Smooth muscle cell (in vitro differentiated cells): ENCODE results near the gene NRIP3. TPM values are rescaled to one million over a fixed set of nuclear protein-coding genes. Genes with fewer than 3 reads are reported as not detected.
"Not testable (repeated sequence)": the region's sequence is repeated elsewhere in the genome, so short reads cannot be mapped to it uniquely, and the experiment has no call there.

Source experiments
- DNase-seq: peaks from one replicate; lab custom pipeline; 2025; ENCODE audit not compliant: unreplicated experiment; lab: John Stamatoyannopoulos, UW
- H2AFZ ChIP-seq: fragments of 200-600 bp; sonication (generic); 2 replicates; pipeline ENCODE4 v1.6.0; 2016; ENCODE audit warnings: antibody characterized with exemption, low read depth, mild to moderate bottlenecking
- H3F3A ChIP-seq: fragments of 200-600 bp; sonication (generic); 2 replicates; pipeline ENCODE4 v1.6.0; 2017; ENCODE audit warnings: antibody characterized with exemption, low read depth
- H3K27ac ChIP-seq: fragments of 200-600 bp; sonication (generic); 2 replicates; pipeline ENCODE4 v1.5.1; 2016; ENCODE audit warnings: low read depth, mild to moderate bottlenecking
- H3K27me3 ChIP-seq: fragments of 200-600 bp; sonication (generic); 2 replicates; pipeline ENCODE4 v1.6.1; 2016; ENCODE audit warnings: low read depth, mild to moderate bottlenecking
- H3K36me3 ChIP-seq: fragments of 200-600 bp; sonication (generic); 2 replicates; pipeline ENCODE4 v1.5.1; 2016; ENCODE audit warnings: low read depth
- H3K4me1 ChIP-seq: fragments of 200-600 bp; sonication (generic); 2 replicates; pipeline ENCODE4 v1.5.1; 2016; ENCODE audit warnings: low read depth
- H3K4me2 ChIP-seq: fragments of 200-600 bp; sonication (generic); 2 replicates; pipeline ENCODE4 v1.6.0; 2016; ENCODE audit warnings: mild to moderate bottlenecking
- H3K4me3 ChIP-seq: fragments of 200-600 bp; sonication (generic); 2 replicates; pipeline ENCODE4 v1.5.1; 2016; ENCODE audit warnings: mild to moderate bottlenecking
- H3K79me2 ChIP-seq: fragments of 200-600 bp; sonication (generic); 2 replicates; pipeline ENCODE4 v1.6.0; 2016; ENCODE audit warnings: low read depth, mild to moderate bottlenecking
- H3K9ac ChIP-seq: fragments of 200-600 bp; sonication (generic); 2 replicates; pipeline ENCODE4 v1.6.0; 2016; ENCODE audit warnings: low read depth
- H3K9me3 ChIP-seq: fragments of 200-600 bp; sonication (generic); replicated peaks from 2 replicates; pipeline ENCODE4 v1.5.1; 2016; ENCODE audit warnings: low read depth
- H4K20me1 ChIP-seq: fragments of 200-600 bp; sonication (generic); 2 replicates; pipeline ENCODE4 v1.6.0; 2016; ENCODE audit warnings: low read depth
- CTCF ChIP-seq: fragments of 200-600 bp; sonication (generic); IDR thresholded peaks from 2 replicates; pipeline ENCODE4 v1.5.1; 2017; ENCODE audit warnings: borderline replicate concordance, mild to moderate bottlenecking, antibody characterized with exemption; ENCODE audit not compliant: insufficient read depth, poor library complexity, severe bottlenecking
- WGBS: methylation state at CpG from one replicate; pipeline ENCODE4 v1.1.7; 2016; ENCODE audit warnings: low lambda C conversion rate; 5-methylcytosine and 5-hydroxymethylcytosine counted together
- polyA plus RNA-seq: library from polyadenylated mRNA; unstranded; fragments of >200 nt; fragmentation: Nextera tagmentation; extraction: Ambion mirVana; gene quantifications from 2 replicates; pipeline ENCODE4 v1.2.1, GENCODE V29; 2016
- total RNA-seq: library from RNA; depleted of rRNA; stranded (reverse); fragments of >200 nt; gene quantifications from 2 replicates; pipeline ENCODE4 v1.2.3, GENCODE V29; 2014

Gene NRIP3
- total and polyA plus RNA-seq, 2 experiments from 2014 or later = 10.1 to 19.6 TPM

GRCh38 chr11:9014826-9015225 lies 11.0 kb upstream of the NRIP3 start:
- H2AFZ ChIP-seq = no peak overlapping the region
- no peaks in the 10 kb centered on the region for H4K20me1 ChIP-seq
- peaks cover 21% of the 10 kb centered on the region for H3K4me1 ChIP-seq
- H3K36me3 ChIP-seq = no peaks in the 10 kb centered on the region
- WGBS = 90% methylated on average over 3 of the region's 3 CpGs
- no peaks in the 10 kb centered on the region for H3K79me2 ChIP-seq
- no peaks in the 10 kb centered on the region for H3K27me3 ChIP-seq
- no peak overlapping the region for H3K9ac ChIP-seq
- H3K27ac ChIP-seq = no peak overlapping the region
- H3F3A ChIP-seq = no peaks in the 10 kb centered on the region
- no peak for TF ChIP-seq CTCF
- DNase-seq = no peak
- no peaks in the 10 kb centered on the region for H3K9me3 ChIP-seq
- H3K4me3 ChIP-seq = no peak overlapping the region
- no peak overlapping the region for H3K4me2 ChIP-seq

- Histone ChIP-seq H2AFZ (no peak overlapping the region), H3K36me3 (no peaks in the 10 kb centered on the region), H3K27ac (no peak overlapping the region), H3K4me2 (no peak overlapping the region), H3K4me1 (peaks cover 21% of the 10 kb centered on the region), H3K9me3 (no peaks in the 10 kb centered on the region), H3K4me3 (no peak overlapping the region), H3K79me2 (no peaks in the 10 kb centered on the region), H3K9ac (no peak overlapping the region), H3F3A (no peaks in the 10 kb centered on the region), H3K27me3 (no peaks in the 10 kb centered on the region), H4K20me1 (no peaks in the 10 kb centered on the region)
- WGBS = 90% methylated on average over 4 of the region's 4 CpGs
- TF ChIP-seq CTCF = no peak
- no peak for DNase-seq
These were observed 9.6 kb upstream of the NRIP3 start for GRCh38 chr11:9013373-9013772.

- not testable (repeated sequence) for H3K4me1 ChIP-seq, H3K36me3 ChIP-seq, H3K79me2 ChIP-seq, H3K4me3 ChIP-seq, H3K4me2 ChIP-seq, H2AFZ ChIP-seq, H3K9me3 ChIP-seq, H3K9ac ChIP-seq, H3K27ac ChIP-seq, H3F3A ChIP-seq, DNase-seq, H4K20me1 ChIP-seq
- WGBS = 88% methylated on average over 1 of the region's 1 CpG
- peaks cover 32% of the 10 kb centered on the region for H3K27me3 ChIP-seq
These were observed 5.7 kb upstream of the NRIP3 start for GRCh38 chr11:9009538-9009937.

GRCh38 chr11:9008661-9009060 lies 4.9 kb upstream of the NRIP3 start:
- Histone ChIP-seq H3K79me2 (no peaks in the 10 kb centered on the region), H3K9ac (no peak overlapping the region), H3F3A (peaks cover 6% of the 10 kb centered on the region), H3K4me1 (no peaks in the 10 kb centered on the region), H3K36me3 (no peaks in the 10 kb centered on the region), H3K9me3 (no peaks in the 10 kb centered on the region), H3K27me3 (peaks cover 41% of the 10 kb centered on the region), H3K4me2 (no peak overlapping the region), H3K4me3 (no peak overlapping the region), H2AFZ (no peak overlapping the region), H4K20me1 (no peaks in the 10 kb centered on the region), H3K27ac (no peak overlapping the region)
- WGBS = 81% methylated on average over 1 of the region's 1 CpG
- no peak for TF ChIP-seq CTCF
- DNase-seq = no peak
